MCF 10A (cell line): ENCODE data around the gene ARHGEF11. TPM values are rescaled to one million over a fixed set of nuclear protein-coding genes. Genes with fewer than 3 reads are reported as not detected.

Source experiments
- BruUV-seq: library from RNA; stranded (reverse); fragments of 400-500 nt; replicated peaks from 2 replicates; lab custom pipeline; 2021; lab: Mats Ljungman, UMichigan
- CTCF ChIA-PET: fragments of 300-600 bp; sonication (Branson Sonifier 250); formaldehyde crosslinking; extraction: SDS; loops from one replicate; lab custom pipeline; 2021; ENCODE audit warnings: antibody characterized with exemption, inconsistent platforms; lab: Yijun Ruan, JAX
- POLR2A ChIA-PET: fragments of 300-600, 350-650 bp; sonication (Branson Sonifier 250); formaldehyde crosslinking; extraction: SDS; loops from one replicate; lab custom pipeline; 2020; ENCODE audit warnings: antibody characterized with exemption, inconsistent platforms; lab: Yijun Ruan, JAX
- DNase-seq: peaks from one replicate; pipeline ENCODE4 v3.0.0-alpha.2; 2018; ENCODE audit not compliant: unreplicated experiment
- H3K27ac Mint-ChIP-seq: one replicate; pipeline ENCODE4 v1.8.0; 2022; ENCODE audit warnings: mild to moderate bottlenecking, low read depth, mixed read lengths; ENCODE audit not compliant: unreplicated experiment
- H3K27me3 Mint-ChIP-seq: one replicate; pipeline ENCODE4 v1.8.0; 2022; ENCODE audit warnings: mixed read lengths; ENCODE audit not compliant: insufficient read depth, unreplicated experiment
- H3K36me3 Mint-ChIP-seq: one replicate; pipeline ENCODE4 v1.8.0; 2022; ENCODE audit warnings: mild to moderate bottlenecking, moderate library complexity, mixed read lengths; ENCODE audit not compliant: insufficient read depth, unreplicated experiment
- H3K4me1 Mint-ChIP-seq: one replicate; pipeline ENCODE4 v1.8.0; 2022; ENCODE audit warnings: mixed read lengths; ENCODE audit not compliant: insufficient read depth, unreplicated experiment
- H3K4me3 Mint-ChIP-seq: one replicate; pipeline ENCODE4 v1.8.0; 2022; ENCODE audit warnings: mild to moderate bottlenecking, moderate library complexity, mixed read lengths; ENCODE audit not compliant: unreplicated experiment
- H3K9me3 Mint-ChIP-seq: one replicate; pipeline ENCODE4 v1.8.0; 2022; ENCODE audit warnings: mixed read lengths; ENCODE audit not compliant: unreplicated experiment
- intact Hi-C: fragments of 100-400 bp; cut with micrococcal nuclease; formaldehyde crosslinking; loops from 2 replicates; pipeline ENCODE4 v1.14.1; 2022
- total RNA-seq: library from RNA; stranded (reverse); gene quantifications from 2 replicates; pipeline ENCODE4 v1.2.3, GENCODE V29; 2022
- TF ChIP-seq, protein P1 (sequence below): fragments of 200-600 bp; IDR thresholded peaks from one replicate; pipeline ENCODE4 v1.8.0; 2022; ENCODE audit warnings: antibody characterized with exemption, mild to moderate bottlenecking; ENCODE audit not compliant: unreplicated experiment

ARHGEF11 gene
- total RNA-seq, 1 experiment from 2014 or later, result 34.5 TPM

DNA sequence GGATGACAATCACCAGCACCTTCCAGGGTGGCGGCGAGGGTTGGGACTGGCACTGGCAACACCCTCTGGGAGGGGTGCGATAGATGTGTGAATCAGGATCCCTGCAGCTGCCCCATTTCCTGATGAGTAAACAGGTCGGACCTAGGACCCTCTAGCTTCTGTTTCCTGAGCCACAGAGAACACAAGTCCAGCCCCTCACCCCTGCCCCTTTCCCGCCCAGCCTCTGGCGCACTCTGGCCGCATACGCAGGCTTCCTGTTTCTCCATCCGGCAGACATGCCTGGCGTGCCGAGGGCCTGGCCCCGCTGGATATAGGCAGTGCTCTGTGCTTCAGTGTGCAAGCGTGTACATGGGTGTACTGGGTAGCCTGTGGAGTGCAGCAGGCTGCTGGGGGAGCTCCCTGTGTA is 147.4 kb downstream of the ARHGEF11 start:
- TF ChIP-seq, protein P1, sequence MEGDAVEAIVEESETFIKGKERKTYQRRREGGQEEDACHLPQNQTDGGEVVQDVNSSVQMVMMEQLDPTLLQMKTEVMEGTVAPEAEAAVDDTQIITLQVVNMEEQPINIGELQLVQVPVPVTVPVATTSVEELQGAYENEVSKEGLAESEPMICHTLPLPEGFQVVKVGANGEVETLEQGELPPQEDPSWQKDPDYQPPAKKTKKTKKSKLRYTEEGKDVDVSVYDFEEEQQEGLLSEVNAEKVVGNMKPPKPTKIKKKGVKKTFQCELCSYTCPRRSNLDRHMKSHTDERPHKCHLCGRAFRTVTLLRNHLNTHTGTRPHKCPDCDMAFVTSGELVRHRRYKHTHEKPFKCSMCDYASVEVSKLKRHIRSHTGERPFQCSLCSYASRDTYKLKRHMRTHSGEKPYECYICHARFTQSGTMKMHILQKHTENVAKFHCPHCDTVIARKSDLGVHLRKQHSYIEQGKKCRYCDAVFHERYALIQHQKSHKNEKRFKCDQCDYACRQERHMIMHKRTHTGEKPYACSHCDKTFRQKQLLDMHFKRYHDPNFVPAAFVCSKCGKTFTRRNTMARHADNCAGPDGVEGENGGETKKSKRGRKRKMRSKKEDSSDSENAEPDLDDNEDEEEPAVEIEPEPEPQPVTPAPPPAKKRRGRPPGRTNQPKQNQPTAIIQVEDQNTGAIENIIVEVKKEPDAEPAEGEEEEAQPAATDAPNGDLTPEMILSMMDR, result no peak
- Mint-ChIP-seq H3K27ac (peak overlapping the region; percentile 65), H3K27me3 (no peaks in the 10 kb centered on the region), H3K4me3 (no peak overlapping the region), H3K9me3 (no peaks in the 10 kb centered on the region), H3K4me1 (peaks cover 41% of the 10 kb centered on the region), H3K36me3 (no peaks in the 10 kb centered on the region)
- CTCF ChIA-PET, result interaction anchor here (0.6 to 17.6 kb wide), 8 partner anchors 8 to 241 kb away, joined by 3 to 363 read pairs (median 7); partner anchors contain the start of genes LRRC71 and NTRK1
- POLR2A ChIA-PET, result interaction anchor here (0.6 kb wide), 1 partner anchor 28 kb away, joined by 3 read pairs; no protein-coding TSS in a partner anchor
- intact Hi-C loops, result no loop called here
- BruUV-seq, result no TSS peak
- DNase-seq, result peak; percentile 23

DNA sequence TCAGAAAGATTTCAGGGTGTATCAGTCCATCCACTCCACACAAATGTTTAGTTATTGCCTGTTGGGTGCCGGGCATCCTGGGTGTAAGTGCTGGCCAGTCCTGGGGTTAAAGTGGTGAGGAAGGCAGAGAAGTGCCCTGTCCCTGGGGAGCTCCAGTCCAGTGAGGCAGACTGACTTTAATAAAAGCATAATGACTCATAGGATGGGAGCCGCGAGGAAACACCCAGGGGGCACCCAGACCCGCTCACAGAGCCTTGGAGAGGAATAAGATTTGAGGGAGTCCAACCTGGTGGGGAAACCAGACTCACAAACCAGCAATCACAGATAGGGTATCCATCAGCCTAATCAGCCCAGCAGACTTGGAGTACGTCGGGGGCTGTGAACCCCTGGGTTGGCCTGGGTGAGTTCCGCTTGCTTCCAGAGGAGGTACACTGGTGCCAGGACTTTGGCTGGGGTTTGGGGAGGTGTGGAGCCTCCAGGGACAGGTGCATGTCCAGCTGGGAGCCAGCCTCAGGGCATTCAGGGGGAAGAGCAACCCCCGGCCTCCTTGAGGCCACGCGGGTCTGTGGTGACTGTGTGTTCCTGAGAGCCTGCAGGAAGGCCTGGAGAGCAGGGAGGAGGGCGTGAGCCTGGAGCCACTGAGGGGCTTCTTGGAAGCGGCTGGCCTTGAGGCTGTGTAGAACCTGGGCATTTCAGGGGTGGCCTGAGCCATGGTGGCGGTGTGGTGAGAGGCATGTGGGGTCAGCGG is 148.3 kb downstream of the ARHGEF11 start:
- no peaks in the 10 kb centered on the region for H3K27me3 Mint-ChIP-seq
- peak overlapping the region; percentile 6 for H3K4me3 Mint-ChIP-seq
- BruUV-seq, result no TSS peak
- H3K27ac Mint-ChIP-seq, result peak overlapping the region; percentile 65
- DNase-seq, result peak; percentile 81
- POLR2A ChIA-PET, result interaction anchor here (0.6 to 1.2 kb wide), 7 partner anchors 26 to 280 kb away, joined by 3 to 5 read pairs (median 3); partner anchors contain the start of genes ISG20L2, METTL25B and MRPL24
- no peaks in the 10 kb centered on the region for H3K36me3 Mint-ChIP-seq
- intact Hi-C loops, result no loop called here
- H3K9me3 Mint-ChIP-seq, result no peaks in the 10 kb centered on the region
- TF ChIP-seq, protein P1, result no peak
- peaks cover 41% of the 10 kb centered on the region for H3K4me1 Mint-ChIP-seq
- CTCF ChIA-PET, result interaction anchor here (0.5 to 17.6 kb wide), 11 partner anchors 7 to 262 kb away, joined by 3 to 363 read pairs (median 4); partner anchors contain the start of genes LRRC71 and NTRK1

DNA sequence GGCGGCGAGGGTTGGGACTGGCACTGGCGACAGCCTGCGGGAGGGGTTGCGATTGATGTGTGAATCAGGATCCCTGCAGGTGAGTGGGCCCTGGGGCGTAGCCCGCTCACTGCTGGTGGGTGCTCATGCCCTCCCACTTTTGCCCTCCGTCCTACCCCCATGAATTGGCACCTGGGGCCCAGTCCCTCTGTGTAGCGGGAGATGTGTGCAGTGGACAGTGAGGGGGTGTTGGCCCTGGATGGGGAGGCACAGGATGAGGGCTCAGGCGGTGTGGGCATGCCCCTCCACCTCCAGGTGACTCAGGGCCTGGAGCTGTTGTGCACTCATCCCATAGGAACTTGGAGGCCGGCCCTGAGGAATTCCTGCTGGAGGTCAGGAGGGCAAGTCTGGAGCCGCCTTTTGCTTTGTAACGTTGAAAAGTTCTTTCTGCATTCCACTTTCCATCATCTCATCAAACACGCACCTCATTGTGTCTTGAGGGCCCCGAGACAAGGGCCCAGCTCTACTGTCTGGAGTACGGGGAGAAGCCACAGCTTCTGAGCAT is 149.0 kb downstream of the ARHGEF11 start:
- H3K27ac Mint-ChIP-seq, result peak overlapping the region; percentile 65
- DNase-seq, result peak; percentile 94
- TF ChIP-seq, protein P1, result no peak
- peak overlapping the region; percentile 6 for H3K4me3 Mint-ChIP-seq
- H3K9me3 Mint-ChIP-seq, result no peaks in the 10 kb centered on the region
- CTCF ChIA-PET, result interaction anchor here (1.0 to 17.6 kb wide), 7 partner anchors 10 to 207 kb away, joined by 3 to 363 read pairs (median 8); partner anchors contain the start of genes LRRC71 and NTRK1
- H3K27me3 Mint-ChIP-seq, result no peaks in the 10 kb centered on the region
- BruUV-seq, result no TSS peak
- peaks cover 41% of the 10 kb centered on the region for H3K4me1 Mint-ChIP-seq
- H3K36me3 Mint-ChIP-seq, result no peaks in the 10 kb centered on the region
- intact Hi-C loops, result loop anchor here (1.0 kb wide), 1 partner anchor 30 kb away; no protein-coding TSS in a partner anchor
- POLR2A ChIA-PET, result interaction anchor here (0.8 to 1.2 kb wide), 6 partner anchors 26 to 186 kb away, joined by 3 to 5 read pairs (median 3); partner anchors contain the start of genes ISG20L2, METTL25B and MRPL24

DNA sequence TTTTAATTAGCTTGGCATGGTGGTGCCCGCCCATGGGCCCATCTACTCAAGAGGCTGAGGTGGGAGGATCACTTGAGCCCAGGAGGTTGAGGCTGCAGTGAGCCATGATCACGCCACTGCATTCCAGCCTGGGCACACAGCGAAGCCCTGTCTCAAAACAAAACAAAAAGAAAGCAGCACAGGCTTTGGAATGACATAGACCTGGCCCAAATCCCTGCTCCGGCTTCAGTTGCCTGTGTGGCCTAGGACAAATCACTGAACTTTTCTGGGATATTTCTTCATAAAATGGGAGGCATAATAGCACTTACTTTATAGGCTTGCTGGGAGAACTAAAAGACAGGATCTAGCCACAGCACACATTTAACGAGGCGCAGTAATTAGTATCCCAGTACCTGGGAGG is 149.6 kb downstream of the ARHGEF11 start:
- intact Hi-C loops, result loop anchor here (1.0 kb wide), 1 partner anchor 30 kb away; no protein-coding TSS in a partner anchor
- H3K4me3 Mint-ChIP-seq, result no peak overlapping the region
- TF ChIP-seq, protein P1, result no peak
- no peak overlapping the region for H3K27ac Mint-ChIP-seq
- no peaks in the 10 kb centered on the region for H3K9me3 Mint-ChIP-seq
- no peaks in the 10 kb centered on the region for H3K27me3 Mint-ChIP-seq
- peaks cover 41% of the 10 kb centered on the region for H3K4me1 Mint-ChIP-seq
- POLR2A ChIA-PET, result no interaction called here
- BruUV-seq, result no TSS peak
- H3K36me3 Mint-ChIP-seq, result no peaks in the 10 kb centered on the region
- CTCF ChIA-PET, result interaction anchor here (0.6 to 17.6 kb wide), 8 partner anchors 14 to 214 kb away, joined by 3 to 363 read pairs (median 4); partner anchors contain the start of genes LRRC71 and NTRK1
- no peak for DNase-seq
